Measurements from ENCODE around the gene ARSI. TPM values are rescaled to one million over a fixed set of nuclear protein-coding genes. Genes with fewer than 3 reads are reported as not detected.
A peak's percentile ranks its signal among the peaks of the same experiment; 100 is the strongest.

ARSI gene
- 1 to 10 TPM in 1 of 5 experiments, not detected in 4; 1.6 TPM for total RNA-seq
- polyA plus RNA-seq, result not detected
- not detected for total RNA-seq

GRCh38 chr5:150302301-150303069, at the start of gene ARSI:
Gene ARSI (minus strand): TSS chr5:150302905. CDS start chr5:150302373, 532 bp downstream.
- no peaks in the 10 kb centered on the region for H3K9me3 ChIP-seq (ENCODE audit: control insufficient read depth in 2 of 3, low read length in 3 of 3)
- Mint-ChIP-seq H3K27ac (no peak within 1 kb of the TSS), H3K27me3 (peaks cover 28 to 55% (median 34%) of the 10 kb centered on the region in 5 donors), H3K9me3 (no peaks in the 10 kb centered on the region), H3K4me3 (peak within 1 kb of the TSS in 4 of 10 donors; percentile 12 to 34 (median 28)), H3K36me3 (peaks cover 0 to 3% (median 0%) of the 10 kb centered on the region in 5 donors), H3K4me1 (peaks cover 4 to 9% (median 6%) of the 10 kb centered on the region in 7 donors)
- no peak for ATAC-seq
- H3K27ac ChIP-seq (ENCODE audit: low read depth, low read length), result no peak within 1 kb of the TSS
- no peaks in the 10 kb centered on the region for H3K36me3 ChIP-seq (ENCODE audit: control insufficient read depth in 2 of 3, insufficient read depth in 3 of 3, low read length in 3 of 3)
- H3K4me1 ChIP-seq (ENCODE audit: control insufficient read depth in 2 of 2, insufficient read depth in 2 of 2, low read length in 2 of 2), result no peaks in the 10 kb centered on the region
- intact Hi-C loops (cut with micrococcal nuclease), result no loop called here
- peaks cover 0 to 5% of the 10 kb centered on the region in 2 donors for H3K27me3 ChIP-seq (ENCODE audit: control insufficient read depth in 2 of 2, insufficient read depth in 2 of 2, low read length in 2 of 2)
- H3K4me3 ChIP-seq (ENCODE audit: low read length), result no peak within 1 kb of the TSS
- DNase-seq, result no peak
- ChIA-PET POLR2A (no interaction called here), CTCF (no interaction called here)

DNA sequence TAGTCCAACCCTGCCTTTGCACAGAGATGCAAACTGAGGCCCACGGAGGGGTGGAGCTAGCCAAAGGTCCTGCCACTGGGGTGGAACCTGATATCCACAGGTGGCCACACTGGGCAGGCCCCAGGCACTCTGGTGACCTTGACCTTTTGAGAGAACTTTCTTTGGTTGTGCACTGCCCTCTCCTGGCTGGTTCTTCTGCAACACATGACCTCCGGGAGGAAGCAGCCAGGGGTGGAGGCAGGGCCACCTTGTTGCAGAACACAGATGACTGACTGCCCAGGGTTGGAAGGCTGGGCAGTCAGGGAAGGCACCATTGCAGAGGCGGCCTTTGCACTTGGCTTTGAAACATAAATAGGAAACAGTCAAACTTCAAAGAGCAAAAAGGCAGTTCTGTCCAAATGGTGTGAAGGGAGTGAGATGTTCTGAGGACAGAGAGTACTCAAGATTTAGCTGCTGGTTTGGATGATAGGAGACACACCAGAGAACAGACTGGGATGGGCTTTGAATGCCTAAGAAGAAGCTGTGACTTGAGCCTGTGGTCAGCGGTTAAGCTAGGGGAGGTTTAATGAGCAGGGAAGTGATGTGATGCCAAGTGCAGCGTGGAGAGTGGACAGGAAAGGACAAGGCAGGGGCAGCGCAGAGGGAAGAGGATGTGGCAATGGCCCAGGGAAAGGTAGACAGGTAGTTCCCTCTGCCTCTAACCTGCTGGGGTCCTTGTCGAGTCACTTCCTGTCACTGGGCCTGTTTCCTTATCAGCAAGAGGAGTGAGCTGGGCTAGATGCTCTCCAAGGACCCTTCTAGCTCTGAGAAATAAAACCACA, 48.0 kb upstream of the ARSI start:
- Histone ChIP-seq H3K27ac (ENCODE audit: low read depth, low read length) (peak overlapping the region; percentile 3), H3K4me3 (ENCODE audit: low read length) (no peak overlapping the region), H3K4me1 (ENCODE audit: control insufficient read depth in 2 of 2, insufficient read depth in 2 of 2, low read length in 2 of 2) (peaks cover 0 to 7% of the 10 kb centered on the region in 2 donors), H3K9me3 (ENCODE audit: control insufficient read depth in 2 of 3, low read length in 3 of 3) (no peaks in the 10 kb centered on the region), H3K36me3 (ENCODE audit: control insufficient read depth in 2 of 3, insufficient read depth in 3 of 3, low read length in 3 of 3) (no peaks in the 10 kb centered on the region), H3K27me3 (ENCODE audit: control insufficient read depth in 2 of 2, insufficient read depth in 2 of 2, low read length in 2 of 2) (no peaks in the 10 kb centered on the region)
- POLR2A ChIA-PET, result interaction anchor here (0.6 kb wide), 1 partner anchor 62 kb away, joined by 3 read pairs; the partner anchor contains the start of gene CD74
- Mint-ChIP-seq H3K36me3 (no peaks in the 10 kb centered on the region), H3K9me3 (no peaks in the 10 kb centered on the region), H3K27me3 (peaks cover 0 to 3% (median 0%) of the 10 kb centered on the region in 5 donors), H3K4me3 (peak overlapping the region in 3 of 10 donors; percentile 8 to 68 (median 26)), H3K4me1 (peaks cover 10 to 14% (median 13%) of the 10 kb centered on the region in 7 donors), H3K27ac (peak overlapping the region; percentile 17 to 88 (median 78))
- intact Hi-C loops (cut with micrococcal nuclease), result loop anchor here (1.0 to 10.0 kb wide), 5 partner anchors 78 to 1424 kb away; partner anchors contain the start of gene G3BP1 (in 1 of the 2)
- ATAC-seq (peak; percentile 88), DNase-seq (peak in 6 of 9 donors; percentile 18 to 55 (median 31))
- CTCF ChIA-PET, result interaction anchor here (1.0 to 1.9 kb wide), 4 partner anchors 10 to 100 kb away, joined by 3 to 4 read pairs (median 4); partner anchors contain the start of gene CD74

GRCh38 chr5:150349681-150350275, 47.1 kb upstream of the ARSI start:
- H3K9me3 Mint-ChIP-seq, result no peaks in the 10 kb centered on the region
- ChIA-PET CTCF (interaction anchor here (0.8 to 1.9 kb wide), 3 partner anchors 74 to 100 kb away, joined by 3 to 4 read pairs (median 3); no protein-coding TSS in a partner anchor), POLR2A (no interaction called here)
- H3K4me3 Mint-ChIP-seq, result no peak overlapping the region
- no peaks in the 10 kb centered on the region for H3K36me3 ChIP-seq (ENCODE audit: control insufficient read depth in 2 of 3, insufficient read depth in 3 of 3, low read length in 3 of 3)
- no peak overlapping the region for H3K4me3 ChIP-seq (ENCODE audit: low read length)
- peaks cover 10 to 14% (median 13%) of the 10 kb centered on the region in 7 donors for H3K4me1 Mint-ChIP-seq
- H3K27ac ChIP-seq (ENCODE audit: low read depth, low read length), result no peak overlapping the region
- H3K27me3 Mint-ChIP-seq, result peaks cover 0 to 3% (median 0%) of the 10 kb centered on the region in 5 donors
- intact Hi-C loops (cut with micrococcal nuclease), result loop anchor here (1.0 to 10.0 kb wide), 5 partner anchors 77 to 1425 kb away; partner anchors contain the start of gene G3BP1 (in 1 of the 2)
- DNase-seq (no peak), ATAC-seq (no peak)
- no peaks in the 10 kb centered on the region for H3K36me3 Mint-ChIP-seq
- no peaks in the 10 kb centered on the region for H3K9me3 ChIP-seq (ENCODE audit: control insufficient read depth in 2 of 3, low read length in 3 of 3)
- no peak overlapping the region for H3K27ac Mint-ChIP-seq
- peaks cover 0 to 7% of the 10 kb centered on the region in 2 donors for H3K4me1 ChIP-seq (ENCODE audit: control insufficient read depth in 2 of 2, insufficient read depth in 2 of 2, low read length in 2 of 2)
- H3K27me3 ChIP-seq (ENCODE audit: control insufficient read depth in 2 of 2, insufficient read depth in 2 of 2, low read length in 2 of 2), result no peaks in the 10 kb centered on the region

- CTCF ChIA-PET, result no interaction called here
- DNase-seq (no peak), ATAC-seq (no peak)
- peaks cover 12 to 23% (median 14%) of the 10 kb centered on the region in 7 donors for H3K4me1 Mint-ChIP-seq
- no peak overlapping the region for H3K4me3 Mint-ChIP-seq
- H3K4me1 ChIP-seq (ENCODE audit: control insufficient read depth in 2 of 2, insufficient read depth in 2 of 2, low read length in 2 of 2), result peaks cover under 1 to 7% of the 10 kb centered on the region in 2 donors
- no peak overlapping the region for H3K27ac ChIP-seq (ENCODE audit: low read depth, low read length)
- H3K9me3 ChIP-seq (ENCODE audit: control insufficient read depth in 2 of 3, low read length in 3 of 3), result no peaks in the 10 kb centered on the region
- no peaks in the 10 kb centered on the region for H3K36me3 Mint-ChIP-seq
- peaks cover 0 to 8% (median 0%) of the 10 kb centered on the region in 5 donors for H3K27me3 Mint-ChIP-seq
- no peaks in the 10 kb centered on the region for H3K36me3 ChIP-seq (ENCODE audit: control insufficient read depth in 2 of 3, insufficient read depth in 3 of 3, low read length in 3 of 3)
- no peak overlapping the region for H3K4me3 ChIP-seq (ENCODE audit: low read length)
- intact Hi-C loops (cut with micrococcal nuclease), result no loop called here
- H3K9me3 Mint-ChIP-seq, result peaks cover 0 to under 1% (median 0%) of the 10 kb centered on the region in 11 donors
- POLR2A ChIA-PET, result no interaction called here
- H3K27me3 ChIP-seq (ENCODE audit: control insufficient read depth in 2 of 2, insufficient read depth in 2 of 2, low read length in 2 of 2), result no peaks in the 10 kb centered on the region
- H3K27ac Mint-ChIP-seq, result no peak overlapping the region
Measured at GRCh38 chr5:150347451-150347850, 44.7 kb upstream of the ARSI start.

- Mint-ChIP-seq H3K4me1 (peaks cover 12 to 27% (median 14%) of the 10 kb centered on the region in 7 donors), H3K9me3 (peaks cover 0 to 3% (median 0%) of the 10 kb centered on the region in 11 donors), H3K36me3 (no peaks in the 10 kb centered on the region), H3K27me3 (peaks cover 0 to 8% (median 0%) of the 10 kb centered on the region in 5 donors), H3K4me3 (no peak overlapping the region), H3K27ac (no peak overlapping the region)
- Histone ChIP-seq H3K27me3 (ENCODE audit: control insufficient read depth in 2 of 2, insufficient read depth in 2 of 2, low read length in 2 of 2) (no peaks in the 10 kb centered on the region), H3K9me3 (ENCODE audit: control insufficient read depth in 2 of 3, low read length in 3 of 3) (no peaks in the 10 kb centered on the region), H3K4me3 (ENCODE audit: low read length) (no peak overlapping the region), H3K4me1 (ENCODE audit: control insufficient read depth in 2 of 2, insufficient read depth in 2 of 2, low read length in 2 of 2) (peaks cover 4 to 7% of the 10 kb centered on the region in 2 donors), H3K36me3 (ENCODE audit: control insufficient read depth in 2 of 3, insufficient read depth in 3 of 3, low read length in 3 of 3) (no peaks in the 10 kb centered on the region), H3K27ac (ENCODE audit: low read depth, low read length) (no peak overlapping the region)
- ATAC-seq, result no peak
- intact Hi-C loops (cut with micrococcal nuclease), result no loop called here
- ChIA-PET CTCF (no interaction called here), POLR2A (no interaction called here)
- DNase-seq, result no peak
Measured at GRCh38 chr5:150347003-150347402, 44.3 kb upstream of the ARSI start.

DNA sequence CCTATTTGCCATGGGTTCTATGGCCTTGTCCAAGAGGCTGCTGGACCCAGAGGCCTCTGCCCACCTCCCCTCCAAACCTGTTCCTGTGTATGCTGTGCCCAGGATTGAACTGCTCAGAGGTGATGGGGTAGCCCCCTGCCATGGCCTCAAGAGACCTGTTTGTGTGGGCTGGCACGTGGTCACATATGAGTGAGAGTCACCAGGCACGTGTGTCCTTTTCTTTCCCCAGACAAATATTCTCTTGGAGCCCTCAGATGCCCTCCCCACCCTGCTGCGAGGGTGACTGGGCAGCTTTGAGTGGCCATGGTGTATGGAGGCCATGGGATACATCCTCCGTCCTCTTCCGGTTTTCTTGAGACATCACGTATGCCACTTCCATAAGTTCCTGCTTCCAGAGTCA, 43.9 kb upstream of the ARSI start:
- peaks cover 4 to 7% of the 10 kb centered on the region in 2 donors for H3K4me1 ChIP-seq (ENCODE audit: control insufficient read depth in 2 of 2, insufficient read depth in 2 of 2, low read length in 2 of 2)
- H3K4me3 ChIP-seq (ENCODE audit: low read length), result no peak overlapping the region
- ATAC-seq, result no peak
- intact Hi-C loops (cut with micrococcal nuclease), result no loop called here
- Mint-ChIP-seq H3K4me1 (peaks cover 12 to 28% (median 13%) of the 10 kb centered on the region in 7 donors), H3K27ac (no peak overlapping the region), H3K27me3 (peaks cover 0 to 7% (median 0%) of the 10 kb centered on the region in 5 donors), H3K4me3 (no peak overlapping the region), H3K36me3 (no peaks in the 10 kb centered on the region), H3K9me3 (peaks cover 0 to 3% (median 0%) of the 10 kb centered on the region in 11 donors)
- H3K27me3 ChIP-seq (ENCODE audit: control insufficient read depth in 2 of 2, insufficient read depth in 2 of 2, low read length in 2 of 2), result no peaks in the 10 kb centered on the region
- DNase-seq, result no peak
- ChIA-PET POLR2A (no interaction called here), CTCF (no interaction called here)
- no peak overlapping the region for H3K27ac ChIP-seq (ENCODE audit: low read depth, low read length)
- no peaks in the 10 kb centered on the region for H3K9me3 ChIP-seq (ENCODE audit: control insufficient read depth in 2 of 3, low read length in 3 of 3)
- H3K36me3 ChIP-seq (ENCODE audit: control insufficient read depth in 2 of 3, insufficient read depth in 3 of 3, low read length in 3 of 3), result no peaks in the 10 kb centered on the region
